Naive thymus-derived CD4-positive, alpha-beta T cell (primary cell): ENCODE data around the gene CAMK1D. TPM values are rescaled to one million over a fixed set of nuclear protein-coding genes. Genes with fewer than 3 reads are reported as not detected.

ENCODE experiments used
- ATAC-seq: fragments of 150-1000 bp; cut with Tn5 transposase; 2 replicates; pipeline ENCODE4 v1.10.0; 2021; ENCODE audit warnings: mild to moderate bottlenecking, moderate library complexity
- CTCF ChIA-PET: fragments of 350-600 bp; sonication (Branson Sonifier 250); formaldehyde crosslinking; loops from one replicate; lab custom pipeline; 2021; ENCODE audit warnings: antibody characterized with exemption; lab: Charles Lee
- POLR2A ChIA-PET: fragments of 350-600 bp; sonication (Branson Sonifier 250); formaldehyde crosslinking; loops from one replicate; lab custom pipeline; 2021; ENCODE audit warnings: antibody characterized with exemption, inconsistent platforms; lab: Charles Lee
- DNase-seq, 9 donors: peaks; one replicate each; pipeline versions ENCODE4 v3.0.0 to v3.0.0-alpha.2; 2020 to 2022; ENCODE audit warnings: mixed read lengths in 1 of 9
- H3K27ac ChIP-seq: one replicate; pipeline ENCODE4 v1.7.0; 2013; ENCODE audit warnings: mild to moderate bottlenecking, low read depth, low read length, moderate library complexity
- H3K27me3 ChIP-seq, 2 donors: one replicate each; pipeline ENCODE4 v1.7.0; 2013; ENCODE audit warnings: low read length in 2 of 2, mild to moderate bottlenecking in 2 of 2, moderate library complexity in 2 of 2; ENCODE audit not compliant: control insufficient read depth in 2 of 2, insufficient read depth in 2 of 2
- H3K36me3 ChIP-seq, 3 experiments: 1 replicate in 2 of 3; 2 replicates in 1 of 3; pipeline ENCODE4 v1.7.0; 2013; ENCODE audit warnings: low read length in 3 of 3, mild to moderate bottlenecking in 3 of 3, moderate library complexity in 1 of 3; ENCODE audit not compliant: insufficient read depth in 3 of 3, control insufficient read depth in 2 of 3
- H3K4me1 ChIP-seq, 2 donors: one replicate each; pipeline ENCODE4 v1.7.0; 2013; ENCODE audit warnings: low read length in 2 of 2, mild to moderate bottlenecking in 2 of 2, moderate library complexity in 1 of 2; ENCODE audit not compliant: control insufficient read depth in 2 of 2, insufficient read depth in 2 of 2
- H3K4me3 ChIP-seq: 2 replicates; pipeline ENCODE4 v1.7.0; 2013; ENCODE audit warnings: mild to moderate bottlenecking, low read length
- H3K9me3 ChIP-seq, 3 experiments: 1 replicate in 2 of 3; 2 replicates in 1 of 3; pipeline ENCODE4 v1.7.0; 2013; ENCODE audit warnings: low read length in 3 of 3; ENCODE audit not compliant: control insufficient read depth in 2 of 3
- H3K27ac Mint-ChIP-seq, 9 donors: one replicate each; pipeline ENCODE4 v1.8.0; 2020 to 2022; ENCODE audit warnings: mixed read lengths in 9 of 9, mild to moderate bottlenecking in 8 of 9, moderate library complexity in 5 of 9, inconsistent platforms in 2 of 9
- H3K27me3 Mint-ChIP-seq, 5 donors: one replicate each; pipeline ENCODE4 v1.8.0; 2021 to 2022; ENCODE audit warnings: mixed read lengths in 5 of 5, mild to moderate bottlenecking in 1 of 5
- H3K36me3 Mint-ChIP-seq, 5 donors: one replicate each; pipeline ENCODE4 v1.8.0; 2020 to 2022; ENCODE audit warnings: mixed read lengths in 5 of 5, mild to moderate bottlenecking in 3 of 5, inconsistent platforms in 1 of 5
- H3K4me1 Mint-ChIP-seq, 7 donors: one replicate each; pipeline ENCODE4 v1.8.0; 2020 to 2022; ENCODE audit warnings: mixed read lengths in 7 of 7, mild to moderate bottlenecking in 3 of 7, inconsistent platforms in 1 of 7
- H3K4me3 Mint-ChIP-seq, 10 donors: one replicate each; pipeline ENCODE4 v1.8.0; 2020 to 2022; ENCODE audit warnings: mild to moderate bottlenecking in 10 of 10, mixed read lengths in 10 of 10, moderate library complexity in 6 of 10, inconsistent platforms in 2 of 10
- H3K9me3 Mint-ChIP-seq, 11 donors: one replicate each; pipeline ENCODE4 v1.8.0; 2020 to 2022; ENCODE audit warnings: mixed read lengths in 11 of 11, mild to moderate bottlenecking in 4 of 11, inconsistent platforms in 1 of 11, moderate library complexity in 1 of 11
- intact Hi-C, 2 donors: fragments of 100-400 bp; cut with micrococcal nuclease; formaldehyde crosslinking; loops; one replicate each; pipeline ENCODE4 v1.15.1; 2023
- polyA plus RNA-seq, 2 donors: library from polyadenylated mRNA; unstranded; fragments of 300-500 nt; fragmentation: Illumina TruSeq; gene quantifications; one replicate each; pipeline ENCODE4 v1.2.3, GENCODE V29; 2021
- total RNA-seq, 6 experiments: library from RNA in 5 of 6; stranded (reverse) in 5 of 6; gene quantifications; 1 replicate in 5 of 6; 2 replicates in 1 of 6; pipeline ENCODE4 v1.2.3 and lab custom pipeline; 2021 to 2026

Gene CAMK1D
- total and polyA plus RNA-seq, 7 experiments from 2014 or later = 12.5 to 43.2 (median 18.6) TPM

- Histone ChIP-seq H3K27me3 (no peaks in the 10 kb centered on the region), H3K9me3 (no peaks in the 10 kb centered on the region), H3K4me3 (no peak overlapping the region), H3K4me1 (peaks cover 0 to 13% of the 10 kb centered on the region in 2 donors), H3K27ac (no peak overlapping the region), H3K36me3 (peaks cover 0 to 16% (median 0%) of the 10 kb centered on the region in 3 experiments)
- DNase-seq = no peak
- H3K27me3 Mint-ChIP-seq = no peaks in the 10 kb centered on the region
- POLR2A ChIA-PET = no interaction called here
- H3K4me3 Mint-ChIP-seq = no peak overlapping the region
- ATAC-seq = no peak
- CTCF ChIA-PET = interaction anchor here (0.5 kb wide), 1 partner anchor 28 kb away, joined by 4 read pairs; no protein-coding TSS in a partner anchor
- H3K27ac Mint-ChIP-seq = peak overlapping the region in 1 of 9 donors; percentile 49
- peaks cover 20 to 51% (median 33%) of the 10 kb centered on the region in 7 donors for H3K4me1 Mint-ChIP-seq
- H3K9me3 Mint-ChIP-seq = peaks cover 0 to 6% (median 0%) of the 10 kb centered on the region in 11 donors
- intact Hi-C loops = no loop called here
- peaks cover 4 to 35% (median 8%) of the 10 kb centered on the region in 5 donors for H3K36me3 Mint-ChIP-seq
Observed at GRCh38 chr10:12550994-12551393, 201.6 kb downstream of the CAMK1D start.

GRCh38 chr10:12556039-12556438 lies 206.7 kb downstream of the CAMK1D start:
- H3K4me3 ChIP-seq = no peak overlapping the region
- H3K27me3 Mint-ChIP-seq = no peaks in the 10 kb centered on the region
- H3K36me3 Mint-ChIP-seq = peaks cover 0 to 49% (median 14%) of the 10 kb centered on the region in 5 donors
- peaks cover 2 to 36% (median 28%) of the 10 kb centered on the region in 7 donors for H3K4me1 Mint-ChIP-seq
- POLR2A ChIA-PET = no interaction called here
- no peaks in the 10 kb centered on the region for H3K4me1 ChIP-seq
- peak overlapping the region in 1 of 9 donors; percentile 36 for H3K27ac Mint-ChIP-seq
- CTCF ChIA-PET = no interaction called here
- H3K27me3 ChIP-seq = no peaks in the 10 kb centered on the region
- no peaks in the 10 kb centered on the region for H3K9me3 Mint-ChIP-seq
- ATAC-seq (no peak), DNase-seq (no peak)
- no peak overlapping the region for H3K4me3 Mint-ChIP-seq
- H3K9me3 ChIP-seq = no peaks in the 10 kb centered on the region
- H3K27ac ChIP-seq = no peak overlapping the region
- H3K36me3 ChIP-seq = peaks cover 0 to 16% (median 0%) of the 10 kb centered on the region in 3 experiments
- intact Hi-C loops = no loop called here

- ChIA-PET CTCF (interaction anchor here (0.6 kb wide), 1 partner anchor 7 kb away, joined by 4 read pairs; no protein-coding TSS in a partner anchor), POLR2A (no interaction called here)
- Mint-ChIP-seq H3K27ac (peak overlapping the region in 3 of 9 donors; percentile 35 to 76 (median 46)), H3K27me3 (no peaks in the 10 kb centered on the region), H3K4me1 (peaks cover 13 to 57% (median 53%) of the 10 kb centered on the region in 7 donors), H3K4me3 (no peak overlapping the region), H3K9me3 (peaks cover 0 to 3% (median 0%) of the 10 kb centered on the region in 11 donors), H3K36me3 (peaks cover 0 to 51% (median 23%) of the 10 kb centered on the region in 5 donors)
- DNase-seq (no peak), ATAC-seq (no peak)
- no peak overlapping the region for H3K27ac ChIP-seq
- H3K9me3 ChIP-seq = no peaks in the 10 kb centered on the region
- intact Hi-C loops = no loop called here
- H3K36me3 ChIP-seq = peaks cover 0 to 6% (median 0%) of the 10 kb centered on the region in 3 experiments
- H3K4me3 ChIP-seq = no peak overlapping the region
- no peaks in the 10 kb centered on the region for H3K4me1 ChIP-seq
- no peaks in the 10 kb centered on the region for H3K27me3 ChIP-seq
Observed at GRCh38 chr10:12559578-12560178, 210.3 kb downstream of the CAMK1D start.

GRCh38 chr10:12561307-12561706 lies 212.0 kb downstream of the CAMK1D start:
- H3K36me3 Mint-ChIP-seq = peaks cover 0 to 35% (median 14%) of the 10 kb centered on the region in 5 donors
- DNase-seq = no peak
- peaks cover 0 to 3% (median 0%) of the 10 kb centered on the region in 11 donors for H3K9me3 Mint-ChIP-seq
- H3K27me3 Mint-ChIP-seq = no peaks in the 10 kb centered on the region
- H3K27ac Mint-ChIP-seq = peak overlapping the region in 3 of 9 donors; percentile 65 to 90 (median 71)
- H3K9me3 ChIP-seq = no peaks in the 10 kb centered on the region
- POLR2A ChIA-PET = no interaction called here
- H3K4me1 Mint-ChIP-seq = peaks cover 13 to 55% (median 47%) of the 10 kb centered on the region in 7 donors
- H3K27ac ChIP-seq = no peak overlapping the region
- no peak for ATAC-seq
- intact Hi-C loops = no loop called here
- no peaks in the 10 kb centered on the region for H3K4me1 ChIP-seq
- no peak overlapping the region for H3K4me3 Mint-ChIP-seq
- no peaks in the 10 kb centered on the region for H3K27me3 ChIP-seq
- H3K4me3 ChIP-seq = no peak overlapping the region
- H3K36me3 ChIP-seq = no peaks in the 10 kb centered on the region
- CTCF ChIA-PET = interaction anchor here (0.5 kb wide), 1 partner anchor 1128 kb away, joined by 3 read pairs; no protein-coding TSS in a partner anchor

- no peak for ATAC-seq
- H3K27ac Mint-ChIP-seq = peak overlapping the region in 3 of 9 donors; percentile 65 to 71 (median 68)
Observed at GRCh38 chr10:12561720-12562119, 212.4 kb downstream of the CAMK1D start.

GRCh38 chr10:12563489-12563888 lies 214.1 kb downstream of the CAMK1D start:
- ChIA-PET CTCF (no interaction called here), POLR2A (no interaction called here)
- no peaks in the 10 kb centered on the region for H3K27me3 ChIP-seq
- Mint-ChIP-seq H3K9me3 (peaks cover 0 to 3% (median 0%) of the 10 kb centered on the region in 11 donors), H3K4me1 (peaks cover 14 to 61% (median 49%) of the 10 kb centered on the region in 7 donors), H3K27me3 (no peaks in the 10 kb centered on the region), H3K27ac (peak overlapping the region in 6 of 9 donors; percentile 1 to 90 (median 8)), H3K4me3 (no peak overlapping the region), H3K36me3 (peaks cover 0 to 24% (median 7%) of the 10 kb centered on the region in 5 donors)
- no peaks in the 10 kb centered on the region for H3K36me3 ChIP-seq
- ATAC-seq (no peak), DNase-seq (no peak)
- no peak overlapping the region for H3K4me3 ChIP-seq
- intact Hi-C loops = no loop called here
- H3K4me1 ChIP-seq = no peaks in the 10 kb centered on the region
- no peak overlapping the region for H3K27ac ChIP-seq
- no peaks in the 10 kb centered on the region for H3K9me3 ChIP-seq

More at GRCh38 chr10:12561720-12562119, 212.4 kb downstream of the CAMK1D start:
- Histone ChIP-seq H3K36me3 (no peaks in the 10 kb centered on the region), H3K27me3 (no peaks in the 10 kb centered on the region), H3K4me3 (no peak overlapping the region), H3K4me1 (no peaks in the 10 kb centered on the region), H3K27ac (no peak overlapping the region), H3K9me3 (no peaks in the 10 kb centered on the region)
- POLR2A ChIA-PET = no interaction called here
- CTCF ChIA-PET = interaction anchor here (0.5 kb wide), 1 partner anchor 1128 kb away, joined by 3 read pairs; no protein-coding TSS in a partner anchor
- DNase-seq = no peak
- peaks cover 0 to 32% (median 10%) of the 10 kb centered on the region in 5 donors for H3K36me3 Mint-ChIP-seq
- no peak overlapping the region for H3K4me3 Mint-ChIP-seq
- peaks cover 13 to 55% (median 44%) of the 10 kb centered on the region in 7 donors for H3K4me1 Mint-ChIP-seq
- intact Hi-C loops = no loop called here
- no peaks in the 10 kb centered on the region for H3K27me3 Mint-ChIP-seq
- H3K9me3 Mint-ChIP-seq = peaks cover 0 to 3% (median 0%) of the 10 kb centered on the region in 11 donors
